Gastroesophageal sphincter (tissue), 4 donors: ENCODE data around the gene OAS2. TPM values are rescaled to one million over a fixed set of nuclear protein-coding genes. Genes with fewer than 3 reads are reported as not detected.

Experiments
- ATAC-seq: fragments of 150-250 bp; one replicate; pipeline ENCODE4 v1.9.1; 2016; ENCODE audit warnings: mild to moderate bottlenecking, moderate library complexity
- H3K27ac ChIP-seq, 4 donors: fragments of 200-600 bp; sonication (generic) in 3 of 4; 1 replicate in 3 of 4; 2 replicates in 1 of 4; pipeline ENCODE4 v1.5.1; 2016 to 2019
- H3K27me3 ChIP-seq: fragments of 200-600 bp; sonication (generic); one replicate; pipeline ENCODE4 v1.5.1; 2019
- H3K36me3 ChIP-seq, 2 donors: fragments of 200-600 bp; sonication (generic); one replicate each; pipeline ENCODE4 v1.5.1; 2019; ENCODE audit warnings: control low read depth in 1 of 2
- H3K4me1 ChIP-seq, 3 donors: fragments of 200-600 bp; sonication (generic); 1 replicate in 2 of 3; 2 replicates in 1 of 3; pipeline ENCODE4 v1.5.1; 2016 to 2019; ENCODE audit warnings: control low read depth in 2 of 3
- H3K4me3 ChIP-seq, 2 donors: fragments of 200-600 bp; sonication (generic); one replicate each; pipeline ENCODE4 v1.5.1; 2019; ENCODE audit warnings: mild to moderate bottlenecking in 1 of 2, moderate library complexity in 1 of 2
- H3K9me3 ChIP-seq, 3 donors: fragments of 200-600 bp; sonication (generic); one replicate each; pipeline ENCODE4 v1.5.1; 2017 to 2019; ENCODE audit warnings: control low read depth in 2 of 3
- EP300 ChIP-seq: sonication (generic); formaldehyde crosslinking; IDR thresholded peaks from one replicate; pipeline ENCODE4 v1.6.1; 2017; ENCODE audit warnings: antibody characterized with exemption, mild to moderate bottlenecking
- POLR2A ChIP-seq, 2 donors: fragments of 450-650 bp; IDR thresholded peaks; one replicate each; pipeline ENCODE4 v1.6.1; 2017; ENCODE audit warnings: antibody characterized with exemption in 2 of 2, mild to moderate bottlenecking in 2 of 2, moderate library complexity in 1 of 2
- POLR2AphosphoS5 ChIP-seq: sonication (generic); formaldehyde crosslinking; IDR thresholded peaks from one replicate; pipeline ENCODE4 v1.6.1; 2017; ENCODE audit warnings: antibody characterized with exemption
- WGBS, 2 donors: methylation state at CpG; one replicate each; pipeline ENCODE4 v1.1.5; 2018; ENCODE audit warnings: low coverage in 1 of 2; 5-methylcytosine and 5-hydroxymethylcytosine counted together
- total RNA-seq, 4 donors: library from RNA; depleted of rRNA; stranded (reverse); fragments of >200 nt; gene quantifications; one replicate each; pipeline ENCODE4 v1.1.0, GENCODE V29; 2016
- TF ChIP-seq, protein P1 (sequence below), 4 experiments: fragments of 200-600 bp in 2 of 4; fragments of 450-650 bp in 2 of 4; sonication (generic) in 1 of 4; IDR thresholded peaks; one replicate each; pipeline ENCODE4 v1.5.1; 2017 to 2019; ENCODE audit warnings: antibody characterized with exemption in 4 of 4, mild to moderate bottlenecking in 2 of 4, moderate library complexity in 2 of 4

Gene OAS2
- total RNA-seq, 4 donors from 2014 or later = 6.5 to 10.0 (median 7.5) TPM

DNA sequence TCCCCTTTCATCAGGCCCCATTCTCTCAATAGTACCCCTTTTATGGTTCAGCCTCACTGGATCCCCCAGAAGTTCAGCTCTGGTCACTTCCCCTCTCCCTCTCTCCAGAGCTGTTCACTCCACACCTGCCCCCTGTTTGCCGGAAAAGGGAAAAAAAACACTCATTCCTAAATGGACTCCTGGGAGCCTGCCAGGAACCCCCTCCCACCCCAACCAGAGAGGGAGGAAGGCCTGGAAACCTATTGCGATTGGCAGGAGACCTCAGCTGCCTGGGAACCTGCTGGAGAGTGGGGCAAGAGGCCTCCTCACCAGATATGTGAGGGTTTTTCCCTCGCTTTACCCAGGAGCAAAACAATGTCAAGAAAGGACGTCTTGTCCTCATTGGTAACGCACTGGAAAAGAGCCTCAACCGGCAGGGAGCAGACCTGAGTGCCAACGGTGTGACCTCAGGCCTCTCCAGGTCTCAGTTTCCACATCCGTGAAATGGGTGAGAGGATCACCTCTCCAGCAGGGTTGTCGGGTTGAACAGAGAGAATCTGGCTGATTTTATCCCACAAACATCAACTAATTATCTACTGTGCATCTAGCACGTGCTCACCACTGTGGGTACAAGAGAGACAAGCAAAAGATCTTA, 82.9 kb downstream of the OAS2 start:
- H3K4me1 ChIP-seq = peaks cover 0 to 13% (median 10%) of the 10 kb centered on the region in 3 donors
- TF ChIP-seq POLR2AphosphoS5 = no peak
- TF ChIP-seq EP300 = no peak
- no peak for TF ChIP-seq POLR2A (IDR thresholded peaks at IDR 0.05)
- TF ChIP-seq, protein P1, sequence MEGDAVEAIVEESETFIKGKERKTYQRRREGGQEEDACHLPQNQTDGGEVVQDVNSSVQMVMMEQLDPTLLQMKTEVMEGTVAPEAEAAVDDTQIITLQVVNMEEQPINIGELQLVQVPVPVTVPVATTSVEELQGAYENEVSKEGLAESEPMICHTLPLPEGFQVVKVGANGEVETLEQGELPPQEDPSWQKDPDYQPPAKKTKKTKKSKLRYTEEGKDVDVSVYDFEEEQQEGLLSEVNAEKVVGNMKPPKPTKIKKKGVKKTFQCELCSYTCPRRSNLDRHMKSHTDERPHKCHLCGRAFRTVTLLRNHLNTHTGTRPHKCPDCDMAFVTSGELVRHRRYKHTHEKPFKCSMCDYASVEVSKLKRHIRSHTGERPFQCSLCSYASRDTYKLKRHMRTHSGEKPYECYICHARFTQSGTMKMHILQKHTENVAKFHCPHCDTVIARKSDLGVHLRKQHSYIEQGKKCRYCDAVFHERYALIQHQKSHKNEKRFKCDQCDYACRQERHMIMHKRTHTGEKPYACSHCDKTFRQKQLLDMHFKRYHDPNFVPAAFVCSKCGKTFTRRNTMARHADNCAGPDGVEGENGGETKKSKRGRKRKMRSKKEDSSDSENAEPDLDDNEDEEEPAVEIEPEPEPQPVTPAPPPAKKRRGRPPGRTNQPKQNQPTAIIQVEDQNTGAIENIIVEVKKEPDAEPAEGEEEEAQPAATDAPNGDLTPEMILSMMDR (IDR thresholded peaks at IDR 0.05) = no peak
- H3K9me3 ChIP-seq = no peaks in the 10 kb centered on the region
- H3K27ac ChIP-seq = no peak overlapping the region
- WGBS, 2 donors = 65 to 71% methylated on average over 3 to 6 of the region's 10 CpGs
- ATAC-seq = no peak
- peaks cover 96% of the 10 kb centered on the region for H3K27me3 ChIP-seq
- no peak overlapping the region for H3K4me3 ChIP-seq
- H3K36me3 ChIP-seq = no peaks in the 10 kb centered on the region

Other genes with a start within 250 kb of the OAS2 start
- gene RPH3A, start 186.8 kb upstream of the OAS2 start, total RNA-seq = under 1 TPM in 1 of 4 donors, not detected in 3; 0.13 TPM
- 10 to 100 TPM in 1 of 4 donors, 1 to 10 TPM in 3; 4.8 to 17.0 (median 7.6) TPM for gene OAS1, start 71.6 kb upstream of the OAS2 start, total RNA-seq
- gene OAS3, start 40.0 kb upstream of the OAS2 start, total RNA-seq = 10 to 100 TPM in 1 of 4 donors, 1 to 10 TPM in 3; 3.5 to 10.2 (median 7.2) TPM
- gene DTX1, start 78.2 kb downstream of the OAS2 start, total RNA-seq = 1 to 10 TPM; 2.3 to 9.5 (median 5.3) TPM
- 1 to 10 TPM in 1 of 4 donors, not detected in 3; 1.7 TPM for gene RASAL1, start 157.2 kb downstream of the OAS2 start, total RNA-seq
- gene CFAP73, start 171.2 kb downstream of the OAS2 start, total RNA-seq = not detected
- gene DDX54, start 207.0 kb downstream of the OAS2 start, total RNA-seq = 10 to 100 TPM; 38.0 to 60.4 (median 53.3) TPM
- gene RITA1, start 207.2 kb downstream of the OAS2 start, total RNA-seq = 10 to 100 TPM; 12.3 to 22.8 (median 16.6) TPM
- 10 to 100 TPM; 24.0 to 47.0 (median 37.3) TPM for gene TPCN1, start 242.9 kb downstream of the OAS2 start, total RNA-seq